Mesothelial cell of epicardium (in vitro differentiated cells): ENCODE data around the gene FASTKD3. TPM values are rescaled to one million over a fixed set of nuclear protein-coding genes. Genes with fewer than 3 reads are reported as not detected.

Experiments used
- DNase-seq, 2 experiments: peaks; one replicate each; pipeline ENCODE4 v3.0.0; 2021; ENCODE audit warnings: low spot score in 2 of 2; ENCODE audit not compliant: unreplicated experiment in 2 of 2
- H3K27ac Mint-ChIP-seq: 2 replicates; pipeline ENCODE4 v1.8.0; 2021; ENCODE audit warnings: mixed read lengths
- H3K27me3 Mint-ChIP-seq: 2 replicates; pipeline ENCODE4 v1.8.0; 2021; ENCODE audit warnings: low read depth, mixed read lengths
- H3K36me3 Mint-ChIP-seq: 2 replicates; pipeline ENCODE4 v1.8.0; 2021; ENCODE audit warnings: mixed read lengths
- H3K4me1 Mint-ChIP-seq: 2 replicates; pipeline ENCODE4 v1.8.0; 2021; ENCODE audit warnings: mixed read lengths
- H3K4me3 Mint-ChIP-seq: 2 replicates; pipeline ENCODE4 v1.8.0; 2021; ENCODE audit warnings: mild to moderate bottlenecking, moderate library complexity, mixed read lengths
- H3K9me3 Mint-ChIP-seq: 2 replicates; pipeline ENCODE4 v1.8.0; 2021; ENCODE audit warnings: mixed read lengths
- CTCF ChIP-seq: fragments of 200-600 bp; sonication (generic); IDR thresholded peaks from one replicate; pipeline ENCODE4 v1.5.0; 2021; ENCODE audit warnings: antibody characterized with exemption; ENCODE audit not compliant: unreplicated experiment
- total RNA-seq: library from RNA; stranded (reverse); gene quantifications from 3 replicates; pipeline ENCODE4 v1.2.1, GENCODE V29; 2021

FASTKD3 gene
- total RNA-seq, 1 donor from 2014 or later = 10.3 TPM

- Mint-ChIP-seq H3K4me1 (peaks cover 8% of the 10 kb centered on the region), H3K36me3 (no peaks in the 10 kb centered on the region), H3K9me3 (no peaks in the 10 kb centered on the region), H3K4me3 (no peak overlapping the region), H3K27ac (no peak overlapping the region), H3K27me3 (peaks cover 49% of the 10 kb centered on the region)
- no peak for TF ChIP-seq CTCF
- DNase-seq = no peak
These were observed 20.5 kb downstream of the FASTKD3 start for GRCh38 chr5:7848296-7848695.

GRCh38 chr5:7846327-7846726, 22.5 kb downstream of the FASTKD3 start:
- no peak for TF ChIP-seq CTCF
- Mint-ChIP-seq H3K27me3 (peaks cover 61% of the 10 kb centered on the region), H3K36me3 (no peaks in the 10 kb centered on the region), H3K9me3 (peaks cover 3% of the 10 kb centered on the region), H3K27ac (no peak overlapping the region), H3K4me3 (no peak overlapping the region), H3K4me1 (peaks cover 3% of the 10 kb centered on the region)
- DNase-seq = no peak

- H3K27ac Mint-ChIP-seq = no peak overlapping the region
- no peaks in the 10 kb centered on the region for H3K4me1 Mint-ChIP-seq
- no peak for TF ChIP-seq CTCF
- no peak overlapping the region for H3K4me3 Mint-ChIP-seq
- peaks cover 61% of the 10 kb centered on the region for H3K27me3 Mint-ChIP-seq
- no peaks in the 10 kb centered on the region for H3K36me3 Mint-ChIP-seq
- peaks cover 11% of the 10 kb centered on the region for H3K9me3 Mint-ChIP-seq
- no peak for DNase-seq
These were observed 23.3 kb downstream of the FASTKD3 start for GRCh38 chr5:7845557-7845956.

- no peak overlapping the region for H3K27ac Mint-ChIP-seq
- DNase-seq = no peak
- no peaks in the 10 kb centered on the region for H3K4me1 Mint-ChIP-seq
- peaks cover 12% of the 10 kb centered on the region for H3K9me3 Mint-ChIP-seq
- TF ChIP-seq CTCF = no peak
- peaks cover 61% of the 10 kb centered on the region for H3K27me3 Mint-ChIP-seq
- no peak overlapping the region for H3K4me3 Mint-ChIP-seq
- no peaks in the 10 kb centered on the region for H3K36me3 Mint-ChIP-seq
These were observed 23.9 kb downstream of the FASTKD3 start for GRCh38 chr5:7844901-7845300.

GRCh38 chr5:7842531-7842930, 26.3 kb downstream of the FASTKD3 start:
- Mint-ChIP-seq H3K36me3 (no peaks in the 10 kb centered on the region), H3K4me1 (no peaks in the 10 kb centered on the region), H3K27me3 (peaks cover 43% of the 10 kb centered on the region), H3K27ac (no peak overlapping the region), H3K9me3 (peaks cover 12% of the 10 kb centered on the region), H3K4me3 (no peak overlapping the region)
- DNase-seq = no peak
- TF ChIP-seq CTCF = no peak

- no peak for TF ChIP-seq CTCF
- Mint-ChIP-seq H3K4me3 (no peak overlapping the region), H3K9me3 (peaks cover 12% of the 10 kb centered on the region), H3K36me3 (no peaks in the 10 kb centered on the region), H3K27me3 (peaks cover 2% of the 10 kb centered on the region), H3K4me1 (no peaks in the 10 kb centered on the region), H3K27ac (no peak overlapping the region)
- no peak for DNase-seq
These were observed 31.4 kb downstream of the FASTKD3 start for GRCh38 chr5:7837403-7837802.
